Activated CD8-positive, alpha-beta T cell treated with anti-CD3 and anti-CD28 coated beads for 36 hours (primary cell): Measurements from ENCODE around the gene PRELP. TPM values are rescaled to one million over a fixed set of nuclear protein-coding genes. Genes with fewer than 3 reads are reported as not detected.

Experiments used
- ATAC-seq: fragments of 200-7000 bp; cut with Tn5 transposase; one replicate; pipeline ENCODE4 v1.10.0; 2021; ENCODE audit warnings: mild to moderate bottlenecking, moderate library complexity
- CTCF ChIA-PET: fragments of 350-600 bp; sonication (Branson Sonifier 250); formaldehyde crosslinking; loops from one replicate; lab custom pipeline; 2021; ENCODE audit warnings: antibody characterized with exemption; lab: Charles Lee
- POLR2A ChIA-PET: fragments of 350-600 bp; sonication (Branson Sonifier 250); formaldehyde crosslinking; loops from one replicate; lab custom pipeline; 2021; ENCODE audit warnings: antibody characterized with exemption; lab: Charles Lee
- DNase-seq: peaks from one replicate; pipeline ENCODE4 v3.0.0-alpha.2; 2020
- H3K27ac Mint-ChIP-seq: one replicate; pipeline ENCODE4 v1.8.0; 2021; ENCODE audit warnings: mild to moderate bottlenecking, mixed read lengths
- H3K27me3 Mint-ChIP-seq: one replicate; pipeline ENCODE4 v1.8.0; 2021; ENCODE audit warnings: mixed read lengths
- H3K36me3 Mint-ChIP-seq: one replicate; pipeline ENCODE4 v1.8.0; 2021; ENCODE audit warnings: low read depth, mixed read lengths
- H3K4me1 Mint-ChIP-seq: one replicate; pipeline ENCODE4 v1.8.0; 2021; ENCODE audit warnings: low read depth, mixed read lengths
- H3K4me3 Mint-ChIP-seq: one replicate; pipeline ENCODE4 v1.8.0; 2021; ENCODE audit warnings: mild to moderate bottlenecking, moderate library complexity, mixed read lengths
- H3K9me3 Mint-ChIP-seq: one replicate; pipeline ENCODE4 v1.8.0; 2021; ENCODE audit warnings: mixed read lengths
- CTCF ChIP-seq: fragments of 200-600 bp; IDR thresholded peaks from one replicate; pipeline ENCODE4 v1.8.0; 2022; ENCODE audit warnings: antibody characterized with exemption, mild to moderate bottlenecking
- intact Hi-C: fragments of 100-400 bp; cut with micrococcal nuclease; formaldehyde crosslinking; loops from one replicate; pipeline ENCODE4 v1.10.0; 2022
- total RNA-seq, 2 experiments: library from RNA; stranded (reverse); gene quantifications; one replicate each; pipeline ENCODE4 v1.2.3, GENCODE V29; 2021

Gene PRELP
- total RNA-seq, 2 experiments from 2014 or later = not detected

DNA sequence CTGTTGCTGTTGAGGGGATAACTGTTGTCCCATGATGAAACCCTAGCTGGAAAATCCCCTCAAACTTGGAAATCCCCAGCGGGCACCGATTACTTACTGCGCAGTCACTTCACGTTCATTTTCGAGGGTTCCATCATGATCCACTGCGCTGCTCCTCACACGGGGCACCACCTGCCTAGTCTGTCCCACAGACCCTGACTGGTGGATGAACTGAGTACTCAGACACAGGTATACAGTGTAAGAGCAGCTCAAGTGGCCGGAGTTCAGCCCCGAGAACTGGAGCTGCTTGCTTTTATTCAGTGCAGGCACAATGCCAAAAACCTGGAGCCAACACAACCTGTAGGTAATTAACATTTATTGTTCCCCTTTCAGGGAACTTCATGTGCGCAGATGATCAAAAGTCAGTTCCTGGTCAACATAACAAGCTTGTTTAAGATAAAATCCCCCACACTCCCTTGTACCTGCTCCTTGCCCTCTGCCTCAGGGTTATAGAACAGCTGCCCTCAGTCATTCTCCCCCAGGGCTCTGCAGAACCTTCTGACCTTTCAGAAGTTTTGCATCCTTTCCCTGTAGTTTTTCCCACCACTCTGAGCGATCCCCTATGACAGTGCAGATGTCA lies 46.5 kb upstream of the PRELP start:
- Mint-ChIP-seq H3K9me3 (no peaks in the 10 kb centered on the region), H3K36me3 (no peaks in the 10 kb centered on the region), H3K27me3 (peaks cover 24% of the 10 kb centered on the region), H3K27ac (no peak overlapping the region), H3K4me3 (no peak overlapping the region), H3K4me1 (no peaks in the 10 kb centered on the region)
- POLR2A ChIA-PET = no interaction called here
- intact Hi-C loops = no loop called here
- ATAC-seq (no peak), DNase-seq (no peak)
- no peak for TF ChIP-seq CTCF
- CTCF ChIA-PET = interaction anchor here (1.0 to 1.1 kb wide), 2 partner anchors 61 to 88 kb away, joined by 3 read pairs; no protein-coding TSS in a partner anchor

DNA sequence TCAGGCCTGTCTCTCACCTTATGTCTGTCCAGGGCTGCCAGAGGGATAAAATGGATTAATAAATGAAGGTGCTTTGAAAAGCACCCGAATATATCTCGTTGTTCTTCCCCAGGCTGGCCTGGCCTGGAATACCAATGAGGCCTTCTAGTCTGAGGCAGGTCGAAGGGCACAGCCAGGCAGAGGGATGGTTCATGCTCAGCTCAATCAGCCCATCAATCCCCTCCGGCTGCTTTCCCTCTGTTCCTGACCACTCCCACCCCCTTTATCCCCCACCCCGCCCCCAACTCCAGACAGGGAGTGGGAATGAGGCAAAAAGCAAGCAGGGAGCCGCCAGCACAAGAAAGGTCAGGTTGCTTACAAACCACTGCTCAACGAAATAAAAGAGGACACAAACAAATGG lies 40.0 kb upstream of the PRELP start:
- POLR2A ChIA-PET = no interaction called here
- Mint-ChIP-seq H3K36me3 (no peaks in the 10 kb centered on the region), H3K9me3 (no peaks in the 10 kb centered on the region), H3K4me3 (no peak overlapping the region), H3K4me1 (no peaks in the 10 kb centered on the region), H3K27ac (no peak overlapping the region), H3K27me3 (peaks cover 8% of the 10 kb centered on the region)
- CTCF ChIA-PET = interaction anchor here (1.1 kb wide), 1 partner anchor 96 kb away, joined by 3 read pairs; no protein-coding TSS in a partner anchor
- DNase-seq (no peak), ATAC-seq (no peak)
- no peak for TF ChIP-seq CTCF
- intact Hi-C loops = no loop called here

- ChIA-PET CTCF (no interaction called here), POLR2A (no interaction called here)
- intact Hi-C loops = no loop called here
- Mint-ChIP-seq H3K36me3 (no peaks in the 10 kb centered on the region), H3K4me3 (no peak overlapping the region), H3K27ac (no peak overlapping the region), H3K27me3 (peaks cover 7% of the 10 kb centered on the region), H3K9me3 (no peaks in the 10 kb centered on the region), H3K4me1 (no peaks in the 10 kb centered on the region)
- DNase-seq (no peak), ATAC-seq (no peak)
- TF ChIP-seq CTCF = no peak
Measured at GRCh38 chr1:203437696-203438315, 37.8 kb upstream of the PRELP start.

GRCh38 chr1:203439131-203439730 lies 36.4 kb upstream of the PRELP start:
- ATAC-seq (no peak), DNase-seq (no peak)
- CTCF ChIA-PET = interaction anchor here (1.8 to 2.7 kb wide), 2 partner anchors 97 to 172 kb away, joined by 5 to 12 read pairs; no protein-coding TSS in a partner anchor
- Mint-ChIP-seq H3K36me3 (no peaks in the 10 kb centered on the region), H3K4me3 (no peak overlapping the region), H3K27ac (no peak overlapping the region), H3K9me3 (no peaks in the 10 kb centered on the region), H3K4me1 (no peaks in the 10 kb centered on the region), H3K27me3 (peaks cover 4% of the 10 kb centered on the region)
- POLR2A ChIA-PET = no interaction called here
- TF ChIP-seq CTCF = no peak
- intact Hi-C loops = no loop called here

DNA sequence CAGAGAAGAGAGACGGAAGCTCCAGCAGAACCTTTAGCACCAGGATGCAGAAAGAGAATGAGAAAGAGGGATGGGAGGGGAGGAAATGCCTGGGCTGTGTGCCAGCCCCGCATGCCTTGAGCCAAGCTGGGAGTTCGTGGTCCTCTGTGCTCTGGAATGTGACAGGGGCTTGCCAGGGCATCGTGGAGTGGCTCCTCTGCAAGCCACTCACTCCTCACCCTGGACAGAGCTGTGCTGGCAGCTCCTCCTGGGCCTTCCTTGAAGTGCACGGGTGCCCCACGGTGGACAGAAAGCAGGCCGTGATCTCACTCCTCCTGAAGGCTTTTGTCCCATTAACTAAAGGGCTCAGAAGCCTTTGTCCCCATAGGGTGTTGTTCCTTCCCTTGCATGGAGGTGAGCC lies 34.8 kb upstream of the PRELP start:
- POLR2A ChIA-PET = no interaction called here
- intact Hi-C loops = no loop called here
- DNase-seq (no peak), ATAC-seq (no peak)
- TF ChIP-seq CTCF = no peak
- Mint-ChIP-seq H3K4me3 (no peak overlapping the region), H3K36me3 (no peaks in the 10 kb centered on the region), H3K27me3 (peaks cover 1% of the 10 kb centered on the region), H3K4me1 (no peaks in the 10 kb centered on the region), H3K27ac (no peak overlapping the region), H3K9me3 (no peaks in the 10 kb centered on the region)
- CTCF ChIA-PET = interaction anchor here (1.8 to 2.7 kb wide), 4 partner anchors 46 to 173 kb away, joined by 5 to 12 read pairs (median 5); no protein-coding TSS in a partner anchor
